Testis (tissue), 3 donors: ENCODE data around the gene PTPRCAP. TPM values are rescaled to one million over a fixed set of nuclear protein-coding genes. Genes with fewer than 3 reads are reported as not detected.

Source experiments
- DNase-seq: peaks from one replicate; pipeline ENCODE4 v3.0.0-alpha.2; 2019
- H3K27ac ChIP-seq, 2 donors: fragments of 200-600 bp; sonication (generic); one replicate each; pipeline ENCODE4 v1.5.1; 2019
- H3K27me3 ChIP-seq: fragments of 200-600 bp; sonication (generic); one replicate; pipeline ENCODE4 v1.5.1; 2019
- H3K36me3 ChIP-seq: fragments of 200-600 bp; sonication (generic); one replicate; pipeline ENCODE4 v1.5.1; 2017; ENCODE audit warnings: low read depth; ENCODE audit errors: missing control alignments
- H3K4me1 ChIP-seq: fragments of 200-600 bp; sonication (generic); one replicate; pipeline ENCODE4 v1.5.1; 2019
- H3K4me3 ChIP-seq, 2 donors: fragments of 200-600 bp; sonication (generic); one replicate each; pipeline ENCODE4 v1.5.1; 2017 to 2019
- H3K9me3 ChIP-seq: fragments of 200-600 bp; sonication (generic); one replicate; pipeline ENCODE4 v1.5.1; 2017
- CTCF ChIP-seq, 3 experiments: fragments of 450-650 bp in 2 of 3; fragments of 200-600 bp in 1 of 3; sonication (generic) in 1 of 3; IDR thresholded peaks; one replicate each; pipeline ENCODE4 v1.5.1; 2016 to 2019; ENCODE audit warnings: antibody characterized with exemption in 3 of 3, mild to moderate bottlenecking in 2 of 3, moderate library complexity in 1 of 3
- POLR2A ChIP-seq: fragments of 450-650 bp; IDR thresholded peaks from one replicate; pipeline ENCODE4 v1.6.1; 2017; ENCODE audit warnings: antibody characterized with exemption, mild to moderate bottlenecking, moderate library complexity
- WGBS, 2 donors: methylation state at CpG; one replicate each; pipeline ENCODE4 v1.1.5; 2018; 5-methylcytosine and 5-hydroxymethylcytosine counted together
- intact Hi-C: fragments of 100-400 bp; cut with DNase I; formaldehyde crosslinking; loops from one replicate; pipeline ENCODE4 v1.15.1; 2023; ENCODE audit warnings: low total_unique reads
- polyA plus RNA-seq: library from polyadenylated mRNA; stranded (reverse); fragments of 350-450 nt; fragmentation: Illumina TruSeq; extraction: RNeasy Lipid Tissue Mini Kit (QIAGEN cat#74804); gene quantifications from one replicate; pipeline ENCODE4 v1.2.3, GENCODE V29; 2014; ENCODE audit warnings: low read depth, low replicate concordance; ENCODE audit not compliant: insufficient read depth
- total RNA-seq, 2 donors: library from RNA; depleted of rRNA; stranded (reverse); fragments of >200 nt; gene quantifications; one replicate each; pipeline ENCODE4 v1.2.3, GENCODE V29; 2016

The PTPRCAP gene
- total and polyA plus RNA-seq, 3 donors from 2014 or later = 3.1 to 5.6 (median 5.2) TPM

GRCh38 chr11:67465189-67465510 lies 27.7 kb upstream of the PTPRCAP start:
- Histone ChIP-seq H3K27me3 (no peaks in the 10 kb centered on the region), H3K36me3 (no peaks in the 10 kb centered on the region), H3K4me3 (peak overlapping the region; percentile 49 to 66), H3K27ac (peak overlapping the region; percentile 85 to 87), H3K4me1 (peaks cover 12% of the 10 kb centered on the region), H3K9me3 (no peaks in the 10 kb centered on the region)
- intact Hi-C loops = no loop called here
- WGBS, 2 donors = 54 to 79% methylated on average over 3 of the region's 3 CpGs
- DNase-seq = no peak
- TF ChIP-seq POLR2A = no peak
- TF ChIP-seq CTCF (IDR thresholded peaks at IDR 0.05) = no peak

GRCh38 chr11:67464411-67465188 lies 27.1 kb upstream of the PTPRCAP start:
- intact Hi-C loops = no loop called here
- WGBS, 2 donors = 35 to 60% methylated on average over 1 to 55 of the region's 56 CpGs
- peaks cover 12% of the 10 kb centered on the region for H3K4me1 ChIP-seq

DNA sequence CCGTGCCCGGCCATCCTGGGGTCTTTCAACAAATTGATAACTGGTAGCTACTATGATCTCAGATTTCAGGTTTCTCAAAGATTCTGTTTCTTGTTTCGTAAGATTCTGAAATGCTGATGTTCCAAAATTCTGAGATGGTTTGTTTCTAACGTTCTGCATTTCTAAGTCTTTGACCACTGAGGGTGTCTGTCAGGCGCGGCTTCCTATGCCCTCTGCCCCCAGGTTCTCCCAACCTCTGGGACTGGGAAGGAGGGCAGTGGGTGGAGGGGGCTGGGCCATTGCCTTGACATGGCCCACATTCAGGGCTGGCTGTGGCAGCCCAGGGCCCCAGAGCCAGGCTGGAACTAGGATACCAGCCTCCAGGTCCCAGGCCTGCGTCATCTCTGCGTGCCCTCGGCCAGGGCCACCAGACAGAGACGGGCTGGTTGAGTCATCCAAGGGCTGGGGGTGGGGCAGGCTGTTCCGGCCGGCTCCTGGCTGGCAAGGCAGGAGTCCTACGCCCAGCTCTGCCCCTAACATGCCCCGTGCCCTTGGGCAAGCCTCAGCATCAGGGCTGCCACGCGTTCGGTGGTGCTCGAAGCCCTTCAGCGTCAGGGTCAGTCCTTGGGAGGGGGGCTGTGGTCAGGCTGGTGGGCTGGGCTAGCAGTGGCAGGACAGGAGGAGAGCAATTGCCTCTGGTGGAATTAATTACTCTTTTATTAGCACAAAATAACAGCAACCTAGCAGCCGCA lies 26.4 kb upstream of the PTPRCAP start:
- peak; percentile 34 for DNase-seq
- H3K4me3 ChIP-seq = peak overlapping the region; percentile 49 to 66
- H3K9me3 ChIP-seq = no peaks in the 10 kb centered on the region
- 52 to 64% methylated on average over 9 to 20 of the region's 20 CpGs for WGBS, 2 donors
- peak overlapping the region; percentile 85 to 87 for H3K27ac ChIP-seq
- intact Hi-C loops = no loop called here
- H3K27me3 ChIP-seq = no peaks in the 10 kb centered on the region
- H3K4me1 ChIP-seq = peaks cover 12% of the 10 kb centered on the region
- TF ChIP-seq CTCF (IDR thresholded peaks at IDR 0.05) = no peak
- TF ChIP-seq POLR2A = no peak
- H3K36me3 ChIP-seq = no peaks in the 10 kb centered on the region

More at GRCh38 chr11:67464411-67465188, 27.1 kb upstream of the PTPRCAP start:
- H3K4me3 ChIP-seq = peak overlapping the region; percentile 49 to 66
- peak; percentile 91 for DNase-seq
- H3K36me3 ChIP-seq = no peaks in the 10 kb centered on the region
- TF ChIP-seq POLR2A (no peak), CTCF (IDR thresholded peaks at IDR 0.05) (no peak)
- H3K27ac ChIP-seq = peak overlapping the region; percentile 85 to 87
- H3K9me3 ChIP-seq = no peaks in the 10 kb centered on the region
- no peaks in the 10 kb centered on the region for H3K27me3 ChIP-seq

DNA sequence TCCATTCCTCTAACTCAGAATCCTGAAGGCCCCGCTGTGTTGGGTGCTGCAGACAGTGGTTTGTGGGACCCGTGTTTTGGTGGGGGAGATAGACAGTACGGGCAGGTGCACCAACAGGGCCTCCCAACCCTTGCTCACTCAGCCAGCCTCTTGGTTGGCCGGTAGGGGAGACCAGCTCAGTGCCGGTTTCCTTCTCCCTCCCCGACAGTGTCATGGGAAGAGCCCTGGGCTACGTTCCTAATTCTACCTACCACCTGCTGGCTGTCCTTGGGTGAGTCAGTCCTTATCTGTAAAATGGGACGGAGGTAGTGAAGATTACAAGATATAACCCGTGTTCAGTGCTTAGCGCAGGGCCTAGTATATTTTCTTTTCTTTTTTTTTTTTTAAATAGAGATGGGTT lies 25.7 kb upstream of the PTPRCAP start:
- intact Hi-C loops = no loop called here
- H3K27ac ChIP-seq = no peak overlapping the region
- H3K4me1 ChIP-seq = peaks cover 11% of the 10 kb centered on the region
- DNase-seq = no peak
- no peaks in the 10 kb centered on the region for H3K9me3 ChIP-seq
- no peak overlapping the region for H3K4me3 ChIP-seq
- H3K36me3 ChIP-seq = no peaks in the 10 kb centered on the region
- 36 to 72% methylated on average over 10 of the region's 10 CpGs for WGBS, 2 donors
- H3K27me3 ChIP-seq = no peaks in the 10 kb centered on the region
- TF ChIP-seq POLR2A = no peak
- TF ChIP-seq CTCF (IDR thresholded peaks at IDR 0.05) = no peak
